Astrocyte of the spinal cord (primary cell): ENCODE measurements around the gene CEP57.
"Not testable (repeated sequence)": the region's sequence is repeated elsewhere in the genome, so short reads cannot be mapped to it uniquely, and the experiment has no call there.

Experiments used
- DNase-seq: peaks from one replicate; pipeline ENCODE4 v3.0.0; 2011; ENCODE audit warnings: low read depth, low spot score
- H3K4me3 ChIP-seq: 2 replicates; pipeline ENCODE4 v1.5.1; 2011; ENCODE audit warnings: low read depth, mild to moderate bottlenecking, low read length, moderate library complexity
- in situ Hi-C: cut with HindIII; loops from 2 replicates; pipeline ENCODE4 v1.10.0; 2017; ENCODE audit warnings: low sequenced_read_pairs
- TF ChIP-seq, protein P1 (sequence below): IDR thresholded peaks from 2 replicates; pipeline ENCODE4 v1.5.1; 2012; ENCODE audit warnings: low read depth, mild to moderate bottlenecking, low read length, inconsistent platforms

Gene CEP57

DNA sequence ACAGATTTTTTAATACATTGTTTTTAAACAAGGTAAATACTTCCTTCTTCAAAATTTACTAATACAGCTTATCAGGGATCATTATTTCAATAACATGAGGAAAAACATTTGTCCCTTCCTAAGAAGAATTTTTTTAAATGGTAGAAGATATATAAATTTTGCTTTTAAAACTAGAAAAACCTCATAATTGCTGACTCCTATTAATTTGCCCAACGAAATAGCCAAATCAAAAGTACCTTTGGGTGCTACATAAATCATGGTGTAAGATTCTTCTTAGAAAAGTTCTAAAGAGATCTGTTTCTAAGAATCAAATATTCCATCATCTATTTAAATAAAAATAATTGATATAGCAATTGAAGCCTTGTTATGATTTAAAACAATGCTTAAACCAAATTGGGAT lies 54.9 kb downstream of the CEP57 start:
- no peak for DNase-seq
- TF ChIP-seq, protein P1, sequence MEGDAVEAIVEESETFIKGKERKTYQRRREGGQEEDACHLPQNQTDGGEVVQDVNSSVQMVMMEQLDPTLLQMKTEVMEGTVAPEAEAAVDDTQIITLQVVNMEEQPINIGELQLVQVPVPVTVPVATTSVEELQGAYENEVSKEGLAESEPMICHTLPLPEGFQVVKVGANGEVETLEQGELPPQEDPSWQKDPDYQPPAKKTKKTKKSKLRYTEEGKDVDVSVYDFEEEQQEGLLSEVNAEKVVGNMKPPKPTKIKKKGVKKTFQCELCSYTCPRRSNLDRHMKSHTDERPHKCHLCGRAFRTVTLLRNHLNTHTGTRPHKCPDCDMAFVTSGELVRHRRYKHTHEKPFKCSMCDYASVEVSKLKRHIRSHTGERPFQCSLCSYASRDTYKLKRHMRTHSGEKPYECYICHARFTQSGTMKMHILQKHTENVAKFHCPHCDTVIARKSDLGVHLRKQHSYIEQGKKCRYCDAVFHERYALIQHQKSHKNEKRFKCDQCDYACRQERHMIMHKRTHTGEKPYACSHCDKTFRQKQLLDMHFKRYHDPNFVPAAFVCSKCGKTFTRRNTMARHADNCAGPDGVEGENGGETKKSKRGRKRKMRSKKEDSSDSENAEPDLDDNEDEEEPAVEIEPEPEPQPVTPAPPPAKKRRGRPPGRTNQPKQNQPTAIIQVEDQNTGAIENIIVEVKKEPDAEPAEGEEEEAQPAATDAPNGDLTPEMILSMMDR, result no peak
- no peak overlapping the region for H3K4me3 ChIP-seq
- in situ Hi-C loops, result loop anchor here (25.0 kb wide), 1 partner anchor 542 kb away; the partner anchor contains the start of genes CCDC82 and JRKL

DNA sequence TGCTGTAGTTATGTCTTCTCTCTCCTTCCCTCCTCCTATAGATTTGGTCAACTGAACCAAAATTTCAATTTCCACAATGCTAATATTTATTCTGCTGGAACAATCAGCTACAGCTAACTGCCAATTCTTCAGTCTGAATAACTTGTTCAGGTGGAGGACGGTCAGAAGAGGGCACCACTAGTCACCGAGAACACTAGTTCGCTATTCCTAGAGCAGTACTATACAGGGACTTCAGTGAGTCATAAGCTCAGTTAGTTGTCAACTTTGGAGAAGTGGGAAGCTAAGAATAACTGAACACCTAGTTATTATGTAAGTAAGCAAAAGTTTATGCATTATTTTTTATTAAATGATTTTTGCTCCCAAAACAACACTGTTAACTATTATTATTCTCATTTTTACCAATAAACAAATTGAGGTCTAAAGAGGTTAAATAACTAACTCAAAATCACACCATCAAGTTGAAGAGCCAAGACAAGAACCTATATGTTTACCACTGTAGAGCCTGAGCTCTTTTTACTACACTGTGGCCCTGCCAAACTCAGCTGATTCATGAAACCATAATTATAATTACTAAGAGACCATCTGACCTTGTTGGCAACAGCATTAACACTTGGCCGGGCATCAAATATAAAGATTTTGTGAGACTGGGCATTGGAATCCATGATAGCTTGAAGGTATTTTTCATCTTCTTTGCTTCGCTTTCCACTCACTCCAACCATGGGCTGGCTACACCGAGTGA lies 59.0 kb downstream of the CEP57 start:
- TF ChIP-seq, protein P1, result peak; percentile 63
- peak; percentile 87 for DNase-seq
- in situ Hi-C loops, result loop anchor here (25.0 kb wide), 1 partner anchor 538 kb away; the partner anchor contains the start of genes CCDC82 and JRKL
- H3K4me3 ChIP-seq, result no peak overlapping the region

DNA sequence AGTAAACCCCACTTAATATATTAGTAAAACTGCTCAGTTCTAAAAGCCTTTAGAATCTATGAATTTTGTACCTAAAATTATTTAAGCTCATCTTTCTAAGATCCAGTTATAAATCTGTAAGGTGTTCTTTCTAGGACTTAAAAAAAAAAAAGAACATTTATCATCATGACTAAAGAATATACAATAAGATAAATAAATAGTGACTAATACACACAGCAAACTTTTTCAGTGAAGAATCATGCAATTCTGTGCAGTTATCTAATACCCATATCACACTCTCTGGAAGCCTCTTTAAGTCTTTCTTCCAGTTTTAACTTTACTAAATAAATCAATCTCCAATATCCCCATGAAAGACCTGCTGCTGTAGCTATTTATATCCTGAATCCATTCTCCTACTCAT lies 59.8 kb downstream of the CEP57 start:
- no peak overlapping the region for H3K4me3 ChIP-seq
- in situ Hi-C loops, result no loop called here
- TF ChIP-seq, protein P1, result no peak
- DNase-seq, result no peak

DNA sequence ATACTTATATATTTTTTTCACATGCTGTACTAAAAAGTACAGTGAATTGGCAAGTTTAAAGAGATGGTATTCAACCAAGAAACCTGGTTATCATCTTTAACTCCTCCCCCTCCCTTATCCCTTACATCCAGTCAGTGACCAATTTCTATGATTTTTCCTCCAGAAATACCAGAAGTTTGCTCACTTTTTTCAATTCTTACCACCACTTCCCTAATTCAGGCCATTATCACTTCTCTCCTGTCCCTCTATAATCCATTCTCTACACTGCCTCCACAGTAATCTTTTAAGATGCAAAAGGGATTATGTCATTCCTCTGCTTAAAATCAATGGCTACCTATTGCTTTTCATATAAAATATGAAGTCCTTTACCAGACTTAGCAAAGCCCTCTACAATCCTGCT lies 62.8 kb downstream of the CEP57 start:
- in situ Hi-C loops, result no loop called here
- H3K4me3 ChIP-seq, result no peak overlapping the region
- TF ChIP-seq, protein P1, result no peak
- DNase-seq, result no peak

DNA sequence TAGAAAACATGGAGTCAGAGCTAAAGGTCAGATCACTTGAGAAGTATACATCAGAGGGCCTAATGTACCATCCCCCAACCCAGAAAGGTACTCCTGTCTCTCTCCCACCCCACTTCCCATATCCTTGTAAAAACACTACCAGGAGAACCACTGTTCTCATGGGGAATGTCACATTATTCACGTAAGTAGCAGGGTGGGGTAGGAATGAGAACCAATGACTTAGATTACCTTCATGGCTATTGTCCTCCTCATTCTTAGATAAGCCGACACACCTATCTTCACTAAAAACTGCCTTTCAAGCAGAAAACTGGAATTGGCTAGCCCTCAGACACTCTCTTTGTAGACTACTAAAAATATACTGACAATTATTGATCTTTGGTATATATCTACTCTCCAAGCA lies 63.6 kb downstream of the CEP57 start:
- H3K4me3 ChIP-seq, result no peak overlapping the region
- in situ Hi-C loops, result no loop called here
- no peak for DNase-seq
- TF ChIP-seq, protein P1, result no peak

DNA sequence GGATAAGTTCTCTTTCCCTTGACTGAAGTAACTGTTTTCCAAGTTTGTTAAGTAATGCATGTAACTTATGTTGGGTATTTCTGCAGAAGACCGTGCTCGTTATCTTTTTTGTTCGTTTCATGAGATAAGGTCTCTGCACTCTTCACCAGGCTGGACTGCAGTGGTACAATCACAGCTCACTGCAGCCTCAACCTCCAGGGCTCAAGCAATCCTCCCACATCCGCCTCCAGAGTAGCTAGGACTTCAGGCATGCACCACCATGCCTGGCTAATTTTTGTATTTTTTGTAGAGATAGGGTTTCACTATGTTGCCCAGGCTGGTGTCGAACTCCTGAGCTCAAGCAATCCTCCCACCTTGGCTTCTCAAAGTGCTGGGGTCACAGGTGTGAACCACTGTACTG lies 64.1 kb downstream of the CEP57 start:
- DNase-seq, in situ Hi-C loops, H3K4me3 ChIP-seq: not testable (repeated sequence)

DNA sequence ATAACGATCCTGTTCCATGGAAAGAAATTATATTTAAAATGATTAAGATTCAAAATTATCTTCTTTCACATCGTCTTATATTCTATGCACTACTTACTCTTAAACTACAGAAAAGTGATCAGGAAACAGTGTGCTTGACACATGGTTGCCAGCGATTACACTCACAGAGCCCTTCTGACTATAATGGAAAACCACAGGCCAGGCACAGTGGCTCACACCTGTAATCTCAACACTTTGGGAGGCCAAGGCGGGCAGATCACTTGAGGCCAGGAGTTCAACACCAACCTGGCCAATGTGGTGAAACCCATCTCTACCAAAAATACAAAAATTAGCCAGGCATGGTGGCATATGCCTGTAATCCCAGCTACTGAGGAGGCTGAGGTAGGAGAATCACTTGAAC lies 69.7 kb downstream of the CEP57 start:
- DNase-seq, in situ Hi-C loops: not testable (repeated sequence)

More for the DNA sequence above, 69.7 kb downstream of the CEP57 start:
- not testable (repeated sequence) for H3K4me3 ChIP-seq
